Measurements from ENCODE around the gene PURA. TPM values are rescaled to one million over a fixed set of nuclear protein-coding genes. Genes with fewer than 3 reads are reported as not detected.

The PURA gene
- total and polyA plus RNA-seq, 2 experiments from 2014 or later, result 10.7 to 30.6 TPM

DNA sequence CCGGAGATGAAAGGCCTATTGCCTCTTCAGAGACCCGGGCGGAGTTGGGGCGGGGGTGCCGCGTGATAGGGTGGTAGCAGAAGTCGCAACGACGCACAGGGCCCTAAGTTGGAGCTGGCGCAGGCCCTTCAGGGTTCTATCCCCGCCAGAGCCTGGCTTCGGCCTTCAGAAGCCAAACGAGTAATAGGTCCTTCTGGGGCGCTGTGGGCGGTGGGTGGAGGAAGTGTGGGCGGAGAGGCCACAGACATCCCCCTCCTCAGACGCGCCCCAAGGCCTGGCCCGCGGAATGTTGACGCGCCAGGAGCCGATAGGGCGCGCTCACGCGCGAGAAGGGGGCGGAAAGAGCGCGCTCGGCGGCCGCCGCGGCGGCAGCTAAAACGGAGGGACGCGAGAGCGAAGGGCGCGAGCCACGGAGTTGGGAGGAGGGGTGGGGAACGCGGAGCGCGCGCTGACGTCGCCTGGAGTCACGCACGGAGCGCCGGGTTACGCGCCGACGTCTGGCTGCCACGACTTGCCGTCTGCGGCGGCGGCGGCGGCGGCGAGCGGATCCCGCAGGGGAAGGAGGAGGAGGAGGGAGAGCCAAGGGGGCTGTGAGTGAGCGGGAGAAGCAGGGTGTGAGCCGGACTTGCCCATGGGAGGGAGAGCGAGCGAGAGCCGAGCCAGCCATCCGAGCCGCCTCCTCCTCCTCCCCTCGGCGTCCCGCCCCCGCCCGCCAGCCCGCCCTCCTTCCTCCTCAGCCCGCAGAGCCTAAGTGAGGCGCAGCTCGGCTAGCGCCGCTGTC is 6.4 kb upstream of the PURA start:
- H3K4me3 ChIP-seq, result peak overlapping the region; percentile 84
- H3K4me2 ChIP-seq (ENCODE audit: unreplicated experiment), result peak overlapping the region; percentile 86
- in situ Hi-C loops (cut with MboI), result no loop called here
- peak overlapping the region; percentile 86 for H2AFZ ChIP-seq
- H3K36me3 ChIP-seq (ENCODE audit: low read depth), result no peaks in the 10 kb centered on the region
- no peaks in the 10 kb centered on the region for H3K27me3 ChIP-seq (replicated peaks; ENCODE audit: insufficient read depth)
- H3K9me2 ChIP-seq (ENCODE audit: insufficient read depth), result no peaks in the 10 kb centered on the region
- WGBS, 2 experiments (ENCODE audit: low coverage in 1 of 2, low lambda C conversion rate in 2 of 2, missing lambda C conversion rate in 2 of 2), result 1 to 2% methylated on average over 41 to 85 of the region's 88 CpGs
- H3K9ac ChIP-seq, result peak overlapping the region; percentile 93
- peaks cover 43% of the 10 kb centered on the region for H3K79me2 ChIP-seq (ENCODE audit: insufficient read depth)
- peak; percentile 98 for DNase-seq
- peak overlapping the region; percentile 91 for H3K27ac ChIP-seq
- TF ChIP-seq EZH2 (IDR thresholded peaks at IDR 0.05; ENCODE audit: insufficient read depth, poor library complexity, severe bottlenecking), result no peak
- TF ChIP-seq EZH2phosphoT487 (IDR thresholded peaks at IDR 0.05; ENCODE audit: insufficient read depth, low read depth), result no peak
- peaks cover 4% of the 10 kb centered on the region; the same call in 1 of the 2 replicates for H4K20me1 ChIP-seq (ENCODE audit: insufficient read depth)
- H3F3A ChIP-seq (ENCODE audit: insufficient read depth), result peaks cover 39% of the 10 kb centered on the region
- no peaks in the 10 kb centered on the region for H3K9me3 ChIP-seq (ENCODE audit: low read depth)
- peaks cover 29% of the 10 kb centered on the region for H3K4me1 ChIP-seq (ENCODE audit: insufficient read depth)

DNA sequence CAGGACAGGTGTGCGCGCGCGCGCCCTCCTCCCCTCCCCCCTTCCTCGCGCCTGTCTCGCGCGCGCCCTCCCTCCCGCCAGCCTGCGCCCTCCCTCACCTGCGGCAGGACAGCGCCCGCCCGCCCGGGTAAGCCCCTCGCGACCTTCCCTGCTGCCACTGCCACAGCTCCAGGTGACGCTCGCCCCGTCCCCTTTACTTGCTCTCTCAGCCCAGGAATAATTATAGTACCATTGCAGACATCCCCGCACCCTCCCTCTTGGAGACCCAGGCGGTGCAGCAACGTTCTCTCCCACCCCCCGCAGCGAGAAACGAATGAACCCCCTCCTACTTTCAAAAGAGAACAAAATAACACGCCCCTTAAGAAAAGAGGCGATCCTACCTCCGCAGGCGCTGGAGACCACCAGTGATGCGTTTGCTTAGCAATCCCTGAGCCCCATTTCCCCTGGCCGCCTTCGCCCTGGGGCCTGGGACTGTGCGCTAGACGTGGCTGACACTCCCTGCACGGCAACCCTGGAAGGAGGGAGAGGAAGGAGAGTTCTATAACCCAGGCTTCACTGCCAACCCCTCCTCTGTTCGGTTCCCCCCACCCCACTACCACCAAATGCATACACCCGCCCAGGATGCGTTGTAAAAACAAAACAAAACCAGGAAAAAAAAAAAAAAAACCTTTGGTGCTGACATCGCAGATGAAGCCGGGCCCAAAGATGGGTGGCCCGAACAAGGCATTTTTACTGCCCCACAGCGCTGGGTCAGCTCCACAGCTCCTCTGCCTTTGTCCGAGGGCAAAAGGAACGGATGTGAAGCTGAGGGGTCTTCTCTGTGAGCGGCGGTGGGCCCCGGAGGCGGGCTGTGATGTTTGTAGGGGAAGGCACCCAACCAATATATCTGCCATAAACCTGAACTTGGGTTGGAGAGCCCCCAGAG is 5.6 kb upstream of the PURA start:
- TF ChIP-seq EZH2 (IDR thresholded peaks at IDR 0.05; ENCODE audit: insufficient read depth, poor library complexity, severe bottlenecking) (no peak), EZH2phosphoT487 (IDR thresholded peaks at IDR 0.05; ENCODE audit: insufficient read depth, low read depth) (no peak)
- Histone ChIP-seq H3K36me3 (ENCODE audit: low read depth) (no peaks in the 10 kb centered on the region), H3K9me2 (ENCODE audit: insufficient read depth) (no peaks in the 10 kb centered on the region), H4K20me1 (ENCODE audit: insufficient read depth) (peaks cover 4% of the 10 kb centered on the region; the same call in 1 of the 2 replicates), H3K9ac (peak overlapping the region; percentile 93), H2AFZ (peak overlapping the region; percentile 86), H3K4me1 (ENCODE audit: insufficient read depth) (peaks cover 31% of the 10 kb centered on the region), H3K9me3 (ENCODE audit: low read depth) (no peaks in the 10 kb centered on the region), H3F3A (ENCODE audit: insufficient read depth) (peaks cover 39% of the 10 kb centered on the region), H3K4me3 (peak overlapping the region; percentile 84), H3K27me3 (replicated peaks; ENCODE audit: insufficient read depth) (no peaks in the 10 kb centered on the region), H3K4me2 (ENCODE audit: unreplicated experiment) (peak overlapping the region; percentile 85), H3K79me2 (ENCODE audit: insufficient read depth) (peaks cover 52% of the 10 kb centered on the region), H3K27ac (peak overlapping the region; percentile 91)
- WGBS, 2 experiments (ENCODE audit: low coverage in 1 of 2, low lambda C conversion rate in 2 of 2, missing lambda C conversion rate in 2 of 2), result 5 to 10% methylated on average over 30 to 49 of the region's 52 CpGs
- DNase-seq, result peak; percentile 50
- in situ Hi-C loops (cut with MboI), result no loop called here

DNA sequence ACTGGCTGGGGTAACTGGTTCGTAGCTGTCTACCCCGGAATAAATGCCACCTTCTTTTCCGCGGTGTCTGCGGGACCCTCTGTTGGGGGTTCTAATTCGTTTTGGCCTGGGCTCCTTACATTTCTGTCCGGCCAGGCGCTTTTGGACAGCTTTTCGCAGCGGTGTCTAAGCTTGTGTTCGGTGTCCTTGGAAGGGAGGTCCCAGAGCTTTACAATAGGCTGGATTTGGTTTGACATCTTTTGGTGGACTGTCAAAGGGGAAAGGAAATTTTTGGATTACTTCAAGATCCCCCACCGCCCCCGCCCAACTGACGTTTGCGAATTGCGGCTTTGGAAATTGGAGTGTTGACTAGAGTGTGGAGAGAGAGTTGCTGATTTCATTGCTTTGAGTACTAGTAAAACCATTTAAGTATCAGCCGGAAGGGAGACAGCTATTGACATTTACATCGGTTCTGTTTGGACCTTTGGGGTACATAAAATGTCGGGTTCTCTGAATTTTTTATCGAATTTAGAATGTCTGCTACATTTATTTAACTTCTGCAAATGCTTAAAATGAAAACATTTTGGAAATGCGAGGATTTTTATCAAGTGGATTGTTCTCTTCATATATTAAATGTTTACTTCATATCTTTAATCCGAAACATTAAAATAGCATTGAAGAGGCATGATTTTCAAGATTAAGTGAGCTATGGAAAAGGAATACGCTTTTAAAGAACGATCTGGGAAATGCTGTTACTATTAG is 4.7 kb upstream of the PURA start:
- Histone ChIP-seq H2AFZ (peak overlapping the region; percentile 86; the same call in 1 of the 2 replicates), H3K9ac (peak overlapping the region; percentile 93), H3F3A (ENCODE audit: insufficient read depth) (peaks cover 39% of the 10 kb centered on the region), H4K20me1 (ENCODE audit: insufficient read depth) (peaks cover 4% of the 10 kb centered on the region; the same call in 1 of the 2 replicates), H3K36me3 (ENCODE audit: low read depth) (no peaks in the 10 kb centered on the region), H3K27ac (peak overlapping the region; percentile 91), H3K4me1 (ENCODE audit: insufficient read depth) (peaks cover 31% of the 10 kb centered on the region), H3K4me2 (ENCODE audit: unreplicated experiment) (peak overlapping the region; percentile 85), H3K9me3 (ENCODE audit: low read depth) (no peaks in the 10 kb centered on the region), H3K4me3 (peak overlapping the region; percentile 84), H3K9me2 (ENCODE audit: insufficient read depth) (no peaks in the 10 kb centered on the region), H3K27me3 (replicated peaks; ENCODE audit: insufficient read depth) (no peaks in the 10 kb centered on the region), H3K79me2 (ENCODE audit: insufficient read depth) (peaks cover 57% of the 10 kb centered on the region)
- DNase-seq, result peak; percentile 46
- in situ Hi-C loops (cut with MboI), result no loop called here
- TF ChIP-seq EZH2 (IDR thresholded peaks at IDR 0.05; ENCODE audit: insufficient read depth, poor library complexity, severe bottlenecking), result no peak
- TF ChIP-seq EZH2phosphoT487 (IDR thresholded peaks at IDR 0.05; ENCODE audit: insufficient read depth, low read depth), result no peak
- WGBS, 2 experiments (ENCODE audit: low coverage in 1 of 2, low lambda C conversion rate in 2 of 2, missing lambda C conversion rate in 2 of 2), result 44 to 46% methylated on average over 24 of the region's 24 CpGs

Data from GM23248 (cell line).